ENCODE data around the gene ENKUR.

The ENKUR gene

DNA sequence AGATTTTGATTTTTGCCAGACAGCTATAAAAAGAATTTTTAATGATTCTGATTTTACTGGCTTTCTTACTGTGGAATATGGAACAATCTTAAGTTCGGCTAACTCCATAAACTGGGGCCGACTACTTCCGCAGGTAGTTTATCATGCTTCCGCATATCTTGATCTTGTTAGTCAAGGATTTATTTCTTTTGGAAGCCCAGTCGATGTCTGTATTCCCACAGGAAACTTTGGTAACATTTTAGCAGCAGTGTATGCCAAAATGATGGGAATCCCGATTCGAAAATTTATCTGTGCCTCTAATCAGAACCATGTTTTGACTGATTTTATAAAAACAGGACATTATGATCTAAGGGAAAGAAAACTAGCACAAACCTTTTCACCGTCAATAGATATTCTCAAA lies 8.6 kb upstream of the ENKUR start:
- Histone ChIP-seq H4K20me1 (ENCODE audit: insufficient read depth, low read length) (no peaks in the 10 kb centered on the region), H3K4me1 (ENCODE audit: insufficient read depth, low read length) (no peaks in the 10 kb centered on the region), H3K9me3 (ENCODE audit: insufficient read depth, low read length, severe bottlenecking) (no peaks in the 10 kb centered on the region), H3K36me3 (ENCODE audit: insufficient read depth, low read length) (peaks cover 10% of the 10 kb centered on the region; the same call in 1 of the 2 replicates), H3K4me2 (ENCODE audit: insufficient read depth, low read length) (no peak overlapping the region), H3K27ac (ENCODE audit: low read length) (no peak overlapping the region), H2AFZ (ENCODE audit: low read depth, low read length) (no peak overlapping the region), H3K9ac (ENCODE audit: low read depth, low read length) (no peak overlapping the region), H3K4me3 (ENCODE audit: low read depth in 1 of 2, low read length in 2 of 2) (no peak overlapping the region), H3K27me3 (ENCODE audit: insufficient read depth, low read length, poor library complexity) (no peaks in the 10 kb centered on the region), H3K79me2 (ENCODE audit: insufficient read depth, low read length) (no peaks in the 10 kb centered on the region)
- TF ChIP-seq CTCF (IDR thresholded peaks at IDR 0.05; ENCODE audit: borderline replicate concordance, extremely low read depth, low read length, poor library complexity, severe bottlenecking): no peak
- DNase-seq (no peak), ATAC-seq (ENCODE audit: insufficient read depth, low read depth) (no peak)

DNA sequence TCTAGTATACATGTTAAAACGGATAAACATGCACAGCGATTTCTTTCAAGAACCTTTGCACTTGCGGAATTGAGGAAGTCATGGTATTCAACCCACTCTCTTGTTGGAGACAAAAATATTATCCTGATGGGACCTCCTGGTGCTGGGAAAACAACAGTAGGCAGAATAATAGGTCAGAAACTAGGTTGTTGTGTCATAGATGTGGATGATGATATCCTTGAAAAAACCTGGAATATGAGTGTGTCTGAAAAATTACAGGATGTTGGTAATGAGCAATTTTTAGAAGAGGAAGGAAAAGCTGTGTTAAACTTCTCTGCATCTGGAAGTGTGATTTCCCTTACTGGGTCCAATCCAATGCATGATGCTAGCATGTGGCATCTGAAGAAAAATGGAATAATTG lies 7.3 kb upstream of the ENKUR start:
- H3K4me3 ChIP-seq (ENCODE audit: low read depth in 1 of 2, low read length in 2 of 2): no peak overlapping the region
- H2AFZ ChIP-seq (ENCODE audit: low read depth, low read length): no peak overlapping the region
- H3K4me2 ChIP-seq (ENCODE audit: insufficient read depth, low read length): no peak overlapping the region
- no peak overlapping the region for H3K9ac ChIP-seq (ENCODE audit: low read depth, low read length)
- H3K36me3 ChIP-seq (ENCODE audit: insufficient read depth, low read length): peaks cover 10% of the 10 kb centered on the region; the same call in 1 of the 2 replicates
- no peaks in the 10 kb centered on the region for H4K20me1 ChIP-seq (ENCODE audit: insufficient read depth, low read length)
- peaks cover 8% of the 10 kb centered on the region for H3K79me2 ChIP-seq (ENCODE audit: insufficient read depth, low read length)
- no peaks in the 10 kb centered on the region for H3K9me3 ChIP-seq (ENCODE audit: insufficient read depth, low read length, severe bottlenecking)
- ATAC-seq (ENCODE audit: insufficient read depth, low read depth): no peak
- TF ChIP-seq EZH2 (IDR thresholded peaks at IDR 0.05; ENCODE audit: borderline replicate concordance, low read depth, low read length, severe bottlenecking) (no peak), CTCF (IDR thresholded peaks at IDR 0.05; ENCODE audit: borderline replicate concordance, extremely low read depth, low read length, poor library complexity, severe bottlenecking) (no peak)
- peaks cover 3% of the 10 kb centered on the region for H3K4me1 ChIP-seq (ENCODE audit: insufficient read depth, low read length)
- H3K27me3 ChIP-seq (ENCODE audit: insufficient read depth, low read length, poor library complexity): no peaks in the 10 kb centered on the region
- DNase-seq: no peak
- no peak overlapping the region for H3K27ac ChIP-seq (ENCODE audit: low read length)

- ATAC-seq (ENCODE audit: insufficient read depth, low read depth): no peak
- Histone ChIP-seq H3K9me3 (ENCODE audit: insufficient read depth, low read length, severe bottlenecking) (no peaks in the 10 kb centered on the region), H3K79me2 (ENCODE audit: insufficient read depth, low read length) (peaks cover 22% of the 10 kb centered on the region), H3K27me3 (ENCODE audit: insufficient read depth, low read length, poor library complexity) (no peaks in the 10 kb centered on the region), H3K4me1 (ENCODE audit: insufficient read depth, low read length) (peaks cover 31% of the 10 kb centered on the region), H4K20me1 (ENCODE audit: insufficient read depth, low read length) (no peaks in the 10 kb centered on the region), H3K27ac (ENCODE audit: low read length) (no peak overlapping the region), H3K9ac (ENCODE audit: low read depth, low read length) (no peak overlapping the region), H3K36me3 (ENCODE audit: insufficient read depth, low read length) (peaks cover 10% of the 10 kb centered on the region; the same call in 1 of the 2 replicates), H3K4me3 (ENCODE audit: low read depth in 1 of 2, low read length in 2 of 2) (no peak overlapping the region), H2AFZ (ENCODE audit: low read depth, low read length) (no peak overlapping the region), H3K4me2 (ENCODE audit: insufficient read depth, low read length) (no peak overlapping the region)
- TF ChIP-seq CTCF (IDR thresholded peaks at IDR 0.05; ENCODE audit: borderline replicate concordance, extremely low read depth, low read length, poor library complexity, severe bottlenecking) (no peak), EZH2 (IDR thresholded peaks at IDR 0.05; ENCODE audit: borderline replicate concordance, low read depth, low read length, severe bottlenecking) (no peak)
- no peak for DNase-seq
Measured at GRCh38 chr10:25018703-25019102, 2.7 kb upstream of the ENKUR start.

GRCh38 chr10:25017661-25018060 lies 1.7 kb upstream of the ENKUR start:
- Histone ChIP-seq H2AFZ (ENCODE audit: low read depth, low read length) (peak overlapping the region; percentile 79), H3K27me3 (ENCODE audit: insufficient read depth, low read length, poor library complexity) (no peaks in the 10 kb centered on the region), H3K9ac (ENCODE audit: low read depth, low read length) (peak overlapping the region; percentile 89), H3K4me2 (ENCODE audit: insufficient read depth, low read length) (peak overlapping the region; percentile 74), H3K36me3 (ENCODE audit: insufficient read depth, low read length) (0 out of 2 replicates have a peak, but pooled peaks cover 5% of the 10 kb centered on the region), H3K4me1 (ENCODE audit: insufficient read depth, low read length) (peaks cover 31% of the 10 kb centered on the region), H3K9me3 (ENCODE audit: insufficient read depth, low read length, severe bottlenecking) (no peaks in the 10 kb centered on the region), H4K20me1 (ENCODE audit: insufficient read depth, low read length) (no peaks in the 10 kb centered on the region), H3K4me3 (ENCODE audit: low read depth in 1 of 2, low read length in 2 of 2) (peak overlapping the region; percentile 67 to 75; a peak in 3 of 4 replicates), H3K27ac (ENCODE audit: low read length) (peak overlapping the region; percentile 93), H3K79me2 (ENCODE audit: insufficient read depth, low read length) (peaks cover 22% of the 10 kb centered on the region)
- ATAC-seq (ENCODE audit: insufficient read depth, low read depth) (no peak), DNase-seq (no peak)
- no peak for TF ChIP-seq EZH2 (IDR thresholded peaks at IDR 0.05; ENCODE audit: borderline replicate concordance, low read depth, low read length, severe bottlenecking)
- TF ChIP-seq CTCF (IDR thresholded peaks at IDR 0.05; ENCODE audit: borderline replicate concordance, extremely low read depth, low read length, poor library complexity, severe bottlenecking): no peak

Data from DND-41 (cell line).